GDM1 (cell line): ENCODE data around the gene PTBP3.
"Not testable (repeated sequence)": the region's sequence is repeated elsewhere in the genome, so short reads cannot be mapped to it uniquely, and the experiment has no call there.

Experiments used
- DNase-seq: peaks from one replicate; lab custom pipeline; 2025; lab: John Stamatoyannopoulos, UW

The PTBP3 gene, protein sequence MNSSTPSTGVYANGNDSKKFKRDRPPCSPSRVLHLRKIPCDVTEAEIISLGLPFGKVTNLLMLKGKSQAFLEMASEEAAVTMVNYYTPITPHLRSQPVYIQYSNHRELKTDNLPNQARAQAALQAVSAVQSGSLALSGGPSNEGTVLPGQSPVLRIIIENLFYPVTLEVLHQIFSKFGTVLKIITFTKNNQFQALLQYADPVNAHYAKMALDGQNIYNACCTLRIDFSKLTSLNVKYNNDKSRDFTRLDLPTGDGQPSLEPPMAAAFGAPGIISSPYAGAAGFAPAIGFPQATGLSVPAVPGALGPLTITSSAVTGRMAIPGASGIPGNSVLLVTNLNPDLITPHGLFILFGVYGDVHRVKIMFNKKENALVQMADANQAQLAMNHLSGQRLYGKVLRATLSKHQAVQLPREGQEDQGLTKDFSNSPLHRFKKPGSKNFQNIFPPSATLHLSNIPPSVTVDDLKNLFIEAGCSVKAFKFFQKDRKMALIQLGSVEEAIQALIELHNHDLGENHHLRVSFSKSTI

DNA sequence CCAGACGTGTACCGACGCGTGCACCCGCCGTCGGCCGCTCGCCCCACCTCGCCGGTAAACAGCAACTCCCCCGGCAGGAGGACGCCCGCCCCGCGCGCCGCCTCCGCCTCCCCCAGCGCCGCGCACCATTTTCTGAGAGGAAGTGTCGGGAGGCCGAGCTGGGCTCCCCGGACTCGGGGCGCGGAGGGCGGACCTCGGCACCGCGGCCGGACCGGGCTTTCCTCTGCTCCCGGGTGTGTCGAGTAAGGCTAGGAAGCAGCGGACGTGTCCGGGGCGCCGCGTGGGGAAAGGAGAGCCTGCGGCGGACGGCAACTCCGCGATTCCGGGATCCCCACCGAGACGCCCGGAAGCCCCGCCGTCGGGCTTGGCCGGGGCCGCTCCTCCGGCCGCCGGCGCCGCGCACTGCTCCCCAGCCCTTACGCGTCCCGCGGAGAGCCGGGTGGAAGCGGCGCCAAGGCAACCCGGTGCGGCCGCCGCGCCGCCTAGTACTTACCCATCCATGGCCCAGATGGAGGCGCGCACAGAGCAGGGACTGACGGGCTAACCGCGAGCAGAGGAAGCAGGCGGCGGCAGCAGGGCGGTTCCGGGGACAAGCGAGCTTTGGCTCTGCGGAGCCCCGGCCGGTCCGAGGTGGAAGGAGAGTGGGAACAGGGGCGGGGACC lies at the start of gene PTBP3:
Gene PTBP3 (minus strand): TSS at position 643 of the 662 bp plus-strand sequence. CDS start 35,754 bp downstream, outside the sequence.
- DNase-seq, result peak; percentile 71

DNA sequence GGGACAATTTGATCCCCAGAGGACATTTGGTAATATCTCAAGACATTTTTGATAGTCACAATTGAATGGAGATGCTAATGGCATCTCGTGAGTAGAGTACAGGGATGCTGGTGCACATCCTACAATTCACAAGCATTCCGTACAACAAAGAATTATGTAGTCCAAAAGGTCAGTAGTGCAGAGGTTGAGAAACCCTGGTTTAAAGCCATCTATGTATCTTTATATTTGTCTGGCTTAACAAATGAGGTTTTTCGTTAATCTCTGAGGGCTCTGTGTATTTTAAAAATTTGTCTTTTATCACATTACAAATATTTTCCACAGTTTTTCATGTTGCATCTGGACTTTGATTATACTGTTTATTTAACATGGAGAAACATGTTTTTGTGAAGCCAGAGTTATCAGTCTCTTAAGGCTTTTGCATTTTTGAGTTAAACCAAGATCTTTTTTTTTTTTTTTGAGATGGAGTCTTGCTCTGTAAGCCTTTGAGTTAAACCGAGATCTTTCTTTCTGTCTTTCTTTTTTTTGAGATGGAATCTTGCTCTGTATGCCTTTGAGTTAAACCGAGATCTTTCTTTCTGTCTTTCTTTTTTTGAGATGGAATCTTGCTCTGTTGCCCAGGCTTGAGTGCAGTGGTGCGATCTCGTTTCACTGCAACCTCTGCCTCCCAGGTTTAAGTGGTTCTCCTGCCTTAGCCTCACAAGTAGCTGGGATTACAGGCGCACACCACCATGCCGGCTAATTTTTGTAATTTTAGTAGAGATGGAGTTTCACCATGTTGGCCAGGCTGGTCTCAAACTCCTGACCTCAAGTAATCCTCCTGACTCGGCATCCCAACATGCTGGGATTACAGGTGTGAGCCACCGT lies 49.3 kb upstream of the PTBP3 start:
- no peak for DNase-seq

DNA sequence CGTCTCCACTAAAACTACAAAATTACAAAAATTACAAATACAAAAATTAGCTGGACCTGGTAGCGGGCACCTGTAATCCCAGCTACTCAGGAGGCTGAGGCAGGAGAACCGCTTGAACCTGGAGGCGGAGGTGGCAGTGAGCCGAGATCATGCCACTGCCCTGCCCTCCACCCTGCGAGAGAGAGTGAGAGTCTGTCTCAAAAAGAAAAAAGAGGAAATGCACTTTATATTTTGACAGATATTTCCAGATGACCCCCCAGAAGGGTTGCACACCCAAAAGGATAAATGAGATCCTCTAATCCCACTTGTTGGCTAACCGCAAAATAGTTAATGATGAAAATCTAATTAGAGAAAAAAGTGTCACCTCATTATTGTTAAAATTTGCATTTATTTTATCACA lies 48.6 kb upstream of the PTBP3 start:
- DNase-seq, result no peak

DNA sequence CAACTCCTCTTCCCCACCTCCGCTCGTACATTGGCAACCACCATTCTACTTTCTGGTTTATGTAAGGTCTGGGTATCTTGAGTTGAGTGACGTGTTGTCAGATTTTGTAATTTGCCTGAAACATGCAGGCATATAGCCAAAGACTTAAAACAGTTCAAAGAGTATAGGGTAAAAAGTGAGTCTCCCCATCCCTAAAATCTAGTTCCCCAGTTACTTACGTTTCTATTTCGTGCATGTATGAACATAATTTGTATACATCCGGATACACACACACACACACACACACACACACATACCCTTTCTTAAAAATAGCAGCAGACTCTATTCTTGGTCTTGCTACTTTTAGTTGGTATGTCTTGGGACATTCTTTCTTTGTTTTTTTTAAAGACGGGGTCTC lies 47.4 kb upstream of the PTBP3 start:
- no peak for DNase-seq

DNA sequence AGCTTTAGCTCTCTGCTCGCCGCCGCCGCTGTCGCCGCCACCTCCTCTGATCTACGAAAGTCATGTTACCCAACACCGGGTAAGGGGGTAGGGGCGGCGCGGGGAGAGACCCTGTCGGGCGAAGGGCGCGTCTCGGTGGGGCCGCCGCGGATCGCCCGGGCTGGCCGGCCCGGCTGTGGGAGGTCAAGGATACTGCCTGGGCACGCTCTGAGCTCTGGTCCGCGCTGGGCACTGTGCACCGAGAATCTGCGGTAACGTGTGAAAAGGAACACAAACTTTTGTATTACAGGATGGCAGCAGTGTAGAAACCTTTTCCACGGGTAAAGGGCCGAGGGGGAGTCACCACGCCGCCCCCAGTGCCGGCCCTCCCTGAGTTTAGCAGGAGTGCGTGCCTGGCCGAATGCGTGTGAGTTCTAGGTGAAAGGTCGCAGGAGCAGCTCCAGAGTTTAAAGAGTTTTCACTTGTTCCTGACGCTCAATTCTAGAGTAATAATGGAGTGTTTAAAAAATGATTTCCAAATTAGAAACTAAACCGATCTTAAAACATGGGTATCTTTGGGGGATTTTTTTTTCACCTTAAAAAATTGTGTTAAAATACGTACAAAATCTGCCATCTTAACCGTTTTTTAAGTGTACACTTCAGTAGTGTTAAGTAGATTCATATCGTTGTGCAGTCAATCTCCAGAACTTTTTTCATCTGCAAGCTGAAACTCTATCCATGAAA lies 46.8 kb upstream of the PTBP3 start, which contains the start of gene HSDL2:
Gene HSDL2 (plus strand): TSS at position 7 of the 723 bp plus-strand sequence. CDS start 56 bp downstream, at position 63.
- DNase-seq, result no peak

DNA sequence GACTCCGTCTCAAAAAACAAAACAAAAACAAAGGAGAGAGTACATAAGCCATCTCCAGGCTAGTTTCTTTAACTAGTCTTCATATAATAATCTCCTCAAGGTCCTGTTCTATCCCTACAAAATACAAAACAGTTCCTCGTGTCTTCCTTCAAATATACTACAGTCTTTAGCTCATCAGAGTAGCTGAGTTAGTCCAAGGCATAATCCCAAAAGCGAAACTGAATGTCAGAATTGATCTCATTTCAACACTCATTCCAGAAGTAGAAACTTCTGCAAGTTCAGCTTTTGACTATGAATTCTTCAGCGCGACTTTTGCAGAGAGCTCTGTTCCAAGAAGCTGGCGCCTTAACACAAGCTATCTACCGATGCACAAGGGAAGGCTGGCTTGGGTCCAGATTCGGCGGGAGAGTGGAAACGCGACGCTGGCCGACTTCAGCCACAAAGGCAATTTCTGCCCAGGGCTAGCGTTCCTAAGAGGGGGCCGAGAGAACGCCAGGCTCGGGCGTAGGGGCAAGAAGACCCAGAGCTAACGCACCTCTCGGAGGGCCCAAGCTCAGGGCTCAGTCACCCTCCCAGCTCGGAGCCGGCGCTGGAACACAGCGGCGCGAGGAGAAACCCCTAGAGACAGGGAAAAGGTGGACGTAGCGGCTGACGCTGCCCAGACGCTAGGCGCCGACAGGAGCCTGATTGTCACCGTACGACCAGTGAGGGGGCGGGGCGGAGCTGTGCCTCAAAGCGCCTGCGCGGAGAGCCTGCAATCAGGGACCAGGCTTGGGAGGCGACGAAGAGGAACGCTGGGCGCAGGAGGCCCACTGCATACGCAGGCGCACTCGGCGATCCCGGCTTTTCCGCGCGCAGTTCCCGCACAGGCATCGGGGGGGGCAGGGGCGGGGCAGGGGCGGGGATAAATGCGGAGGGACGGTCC lies 46.0 kb upstream of the PTBP3 start:
- peak; percentile 98 for DNase-seq

DNA sequence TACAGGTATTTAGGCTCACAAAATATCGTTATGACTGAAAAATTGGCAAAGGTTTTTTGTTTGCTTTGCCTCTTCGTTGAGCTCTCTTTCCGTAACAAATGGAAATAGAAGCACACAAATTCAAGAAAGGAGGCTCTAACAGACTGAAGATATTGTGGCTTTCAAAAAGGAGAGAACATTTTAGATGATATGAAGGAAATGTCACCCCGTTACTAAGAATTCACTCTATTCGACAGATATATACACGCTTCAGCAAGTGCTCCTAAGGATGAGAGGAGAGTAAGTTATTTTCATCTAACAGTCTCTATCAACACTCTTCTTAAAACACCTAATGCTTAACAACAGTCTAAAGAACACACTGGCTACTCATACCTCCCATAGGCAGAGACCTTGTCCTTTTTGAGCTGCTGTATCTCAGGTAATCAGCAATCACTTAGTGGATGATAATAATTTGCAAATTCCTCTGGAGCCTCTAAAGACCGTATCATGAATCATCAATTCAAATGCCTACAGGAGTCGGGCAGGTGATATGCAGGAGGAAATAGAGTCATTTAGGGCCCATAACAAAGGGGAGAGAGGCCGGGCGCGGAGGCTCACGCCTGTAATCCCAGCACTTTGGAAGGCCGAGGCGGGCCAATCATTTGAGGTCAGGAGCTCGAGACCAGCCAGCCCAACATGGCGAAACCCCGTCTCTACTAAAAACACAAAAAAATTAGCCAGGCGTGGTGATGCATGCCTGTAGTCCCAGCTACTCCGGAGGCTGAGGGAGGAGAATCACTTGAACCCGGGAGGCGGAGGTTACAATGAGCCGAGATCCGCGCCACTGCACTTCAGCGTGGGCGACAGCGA lies 45.1 kb upstream of the PTBP3 start:
- DNase-seq, result no peak

DNA sequence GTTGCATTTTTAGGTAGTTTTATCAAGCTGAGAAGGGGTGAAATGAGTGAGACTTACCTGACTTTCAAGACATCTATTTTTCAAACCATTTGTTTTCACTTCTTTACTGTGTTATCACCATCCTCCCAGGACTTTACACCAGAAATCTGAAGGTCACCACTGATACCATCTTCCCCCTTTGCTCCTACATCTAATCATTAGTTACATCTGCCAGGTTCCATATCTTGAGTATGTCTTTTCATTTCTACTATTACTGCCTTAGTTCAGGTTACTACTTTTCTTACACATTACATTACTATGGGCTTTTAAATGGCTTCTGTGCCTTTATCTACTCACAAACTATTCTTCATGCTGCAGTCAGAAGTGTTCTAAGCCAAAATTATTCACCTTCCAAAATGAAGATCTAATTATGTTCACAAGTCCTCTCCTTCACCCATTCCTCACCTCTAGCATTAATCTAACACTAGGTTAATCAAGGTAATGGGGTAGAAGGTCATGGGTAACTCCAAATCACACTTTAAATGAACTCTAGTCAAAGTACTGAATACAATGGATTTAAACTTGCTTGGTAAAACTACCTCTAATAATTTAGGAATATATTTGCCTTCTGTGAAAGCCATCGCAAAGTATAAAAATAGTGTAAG lies 44.4 kb upstream of the PTBP3 start:
- no peak for DNase-seq

DNA sequence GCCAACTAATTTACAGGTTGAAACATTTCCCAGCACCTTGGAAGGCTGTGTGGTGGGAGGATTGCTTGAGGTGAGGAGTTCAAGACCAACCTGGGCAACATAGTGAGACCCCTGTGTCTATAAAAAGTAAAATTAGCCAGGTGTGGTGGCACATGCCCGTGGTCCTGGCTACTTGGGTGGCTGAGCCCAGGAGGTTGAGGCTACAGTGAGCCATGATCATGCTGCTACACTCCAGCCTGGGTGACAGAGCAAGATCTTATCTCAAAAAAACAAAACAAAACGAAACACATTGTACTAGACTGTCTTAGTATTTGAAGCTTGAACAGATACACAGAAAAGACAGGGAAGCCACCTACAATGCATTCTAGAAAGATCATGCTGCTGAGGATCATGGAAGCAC lies 43.7 kb upstream of the PTBP3 start:
- no peak for DNase-seq

DNA sequence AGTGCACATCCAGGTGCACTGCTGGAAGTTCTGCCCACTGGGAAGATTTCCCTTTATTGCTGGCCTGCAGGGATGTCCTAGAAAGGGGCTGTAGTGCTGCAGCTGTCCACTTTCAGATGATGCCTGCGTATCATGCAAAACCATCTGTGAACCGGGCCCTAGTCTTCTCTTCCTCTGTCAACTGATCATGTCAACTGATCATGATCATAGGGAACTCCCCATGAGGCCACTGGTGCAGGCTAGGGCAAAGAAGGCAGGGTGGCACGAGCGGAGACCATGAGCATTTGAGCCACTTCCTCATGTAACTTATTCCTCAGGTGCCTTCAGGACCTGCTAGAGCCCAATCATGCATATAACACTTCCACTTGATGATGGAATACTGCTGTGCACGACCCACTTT lies 41.9 kb upstream of the PTBP3 start:
- no peak for DNase-seq

DNA sequence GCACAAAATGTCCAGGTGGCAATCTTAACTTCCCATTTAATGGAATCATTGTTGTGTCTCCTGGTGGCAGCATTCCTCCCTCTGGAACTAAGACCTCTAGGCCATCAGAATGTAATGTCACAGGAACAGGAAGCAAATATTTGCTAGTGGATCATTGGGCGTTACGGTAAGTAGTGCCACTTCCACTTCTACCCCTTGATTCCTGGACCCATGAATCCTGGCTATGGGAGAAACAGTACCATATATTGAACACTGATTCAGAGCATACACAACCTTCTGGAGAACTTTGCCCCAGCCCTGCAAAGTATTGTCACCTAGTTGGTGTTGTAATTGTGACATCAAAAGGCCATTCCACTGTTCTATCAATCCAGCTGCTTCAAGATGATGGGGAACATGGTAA lies 40.8 kb upstream of the PTBP3 start:
- not testable (repeated sequence) for DNase-seq

DNA sequence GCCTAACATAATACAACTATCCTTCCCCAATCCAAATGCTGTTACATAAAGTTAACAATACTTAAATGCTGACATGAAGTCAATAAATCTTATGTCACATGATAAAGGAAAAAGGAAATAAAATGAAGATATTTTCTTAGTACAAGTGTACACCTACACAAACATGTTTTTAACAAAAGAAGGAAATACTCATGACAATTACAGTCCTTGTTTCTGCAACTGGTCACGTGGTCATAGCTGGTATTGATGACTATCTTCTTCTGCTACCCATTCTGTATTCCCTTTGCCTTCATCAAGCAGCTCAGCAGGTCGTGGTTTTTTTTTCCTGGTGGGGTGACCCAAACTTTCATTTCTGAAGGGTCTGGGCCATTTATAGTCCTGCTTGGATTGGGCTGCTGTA lies 40.2 kb upstream of the PTBP3 start:
- not testable (repeated sequence) for DNase-seq

DNA sequence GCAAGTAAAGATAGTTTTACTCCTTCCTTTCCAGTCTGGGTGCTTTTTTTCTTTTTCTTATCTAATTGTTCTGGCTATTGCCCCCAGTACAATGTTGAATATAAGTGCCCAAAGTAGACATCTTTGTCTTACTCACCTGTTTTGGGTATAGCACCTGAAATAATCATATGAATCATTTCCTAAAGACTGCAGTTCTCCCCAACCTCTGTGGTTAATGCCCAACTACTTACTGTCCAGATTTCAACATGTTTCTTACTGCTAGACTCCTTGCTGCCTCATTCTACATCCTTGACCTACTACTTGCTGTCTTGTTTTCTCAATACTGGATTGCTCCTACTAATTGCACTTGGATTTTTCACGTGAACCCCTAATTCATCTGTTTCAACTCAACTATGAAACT lies 37.6 kb upstream of the PTBP3 start:
- DNase-seq, result no peak

DNA sequence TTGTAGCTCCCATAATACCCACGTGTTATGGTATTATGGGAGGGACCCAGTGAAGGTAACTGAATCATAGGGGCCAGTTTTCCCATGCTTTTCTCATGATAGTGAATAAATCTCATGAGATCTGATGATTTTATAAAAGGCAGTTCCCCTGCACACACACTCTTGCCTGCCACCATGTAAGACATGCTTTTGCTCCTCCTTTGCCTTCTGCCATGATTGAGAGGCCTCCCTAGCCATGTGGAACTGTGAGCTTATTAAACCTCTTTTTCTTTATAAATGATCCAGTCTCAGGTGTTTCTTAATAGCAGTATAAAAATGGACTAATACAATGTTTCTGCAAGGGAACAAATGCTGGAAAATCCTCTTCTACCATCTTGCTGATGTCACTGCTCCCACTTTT lies 36.4 kb upstream of the PTBP3 start:
- DNase-seq, result no peak

DNA sequence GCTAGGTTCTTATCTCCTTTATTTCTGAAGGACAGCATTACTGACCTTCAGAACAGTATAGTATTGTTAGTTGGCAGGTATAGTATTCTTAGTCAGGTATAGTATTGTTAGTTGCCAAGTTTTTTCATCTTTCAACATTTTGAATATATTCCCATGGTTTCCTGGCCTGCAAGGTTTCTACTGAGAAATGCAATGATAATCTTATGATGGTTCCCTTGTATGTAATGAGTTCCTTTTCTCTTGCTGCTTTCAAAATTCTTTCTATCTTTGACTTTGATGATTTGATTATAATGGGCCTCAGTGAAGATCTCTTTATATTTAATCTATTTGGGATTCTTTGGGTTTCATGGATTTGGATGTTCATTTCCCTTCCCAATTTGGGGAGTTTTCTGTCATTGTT lies 34.0 kb upstream of the PTBP3 start:
- no peak for DNase-seq

DNA sequence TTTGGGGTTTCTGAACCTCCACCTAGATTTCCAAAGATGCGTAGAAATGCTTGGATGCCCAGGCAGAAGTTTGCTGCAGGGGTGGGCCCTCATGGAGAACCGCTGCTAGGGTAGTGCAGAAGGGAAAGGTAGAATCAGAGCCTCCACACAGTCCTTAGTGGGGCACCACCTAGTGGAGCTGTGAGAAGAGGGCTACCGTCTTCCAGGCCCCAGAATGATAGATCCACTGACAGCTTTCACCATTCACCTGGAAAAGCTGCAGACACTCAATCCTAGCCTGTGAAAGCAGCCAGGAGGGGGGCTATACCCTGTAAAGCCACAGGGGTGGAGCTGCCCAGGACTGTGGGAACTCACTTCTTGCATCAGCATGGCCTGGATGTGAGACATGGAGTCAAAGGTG lies 33.2 kb upstream of the PTBP3 start:
- DNase-seq, result no peak

DNA sequence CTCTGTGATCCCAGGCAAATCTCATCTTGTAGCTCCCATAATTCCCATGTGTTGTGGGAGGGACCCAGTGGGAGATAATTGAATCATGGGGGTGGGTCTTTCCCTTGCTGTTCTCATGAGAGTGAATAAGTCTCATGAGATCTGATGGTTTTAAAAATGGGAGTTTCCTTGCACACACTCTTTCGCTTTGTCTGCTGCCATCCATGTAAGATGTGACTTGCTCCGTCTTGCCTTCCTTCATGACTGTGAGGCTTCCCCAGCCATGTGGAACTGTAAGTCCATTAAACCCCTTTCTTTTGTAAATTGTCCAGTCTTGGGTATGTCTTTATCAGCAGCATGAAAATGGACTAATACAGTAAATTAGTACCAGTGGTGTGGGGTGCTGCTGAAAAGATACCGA lies 31.8 kb upstream of the PTBP3 start:
- not testable (repeated sequence) for DNase-seq

DNA sequence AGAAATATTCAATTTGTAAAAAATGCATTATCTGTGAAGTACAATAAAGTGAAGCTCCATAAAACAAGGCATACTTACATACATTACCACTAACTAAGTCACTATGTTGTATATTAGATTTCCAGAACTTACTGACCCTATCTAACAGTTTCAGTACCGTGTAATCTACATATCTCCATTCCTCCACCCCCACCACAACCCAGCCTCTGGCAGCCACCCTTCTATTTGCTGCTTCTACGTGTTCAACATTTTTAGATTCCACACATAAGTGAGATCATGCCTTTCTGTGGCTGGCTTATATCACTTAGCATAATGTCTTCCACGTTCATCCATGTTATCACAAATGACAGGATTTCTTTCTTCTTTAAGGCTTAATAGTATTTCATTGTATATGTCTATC lies 31.3 kb upstream of the PTBP3 start:
- DNase-seq, result no peak

DNA sequence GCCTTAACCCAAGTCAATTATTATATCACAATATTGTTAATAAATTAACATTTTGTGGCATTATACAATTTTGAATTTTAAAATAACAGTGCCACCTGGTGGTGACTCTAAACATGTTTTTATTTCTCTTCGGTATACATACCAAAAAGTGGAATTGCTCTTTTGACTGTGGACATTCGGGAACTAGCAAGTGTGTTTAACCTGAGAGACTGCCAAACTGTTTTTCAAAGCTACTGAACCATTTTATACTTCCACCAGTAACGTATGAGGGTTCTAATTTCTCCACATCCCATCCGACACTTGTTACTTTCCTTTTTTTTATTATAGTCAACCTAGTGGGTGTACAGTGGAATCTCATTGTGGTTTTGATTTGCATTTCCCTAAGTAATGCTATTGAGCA lies 28.2 kb upstream of the PTBP3 start:
- no peak for DNase-seq
